A673 (cell line): Measurements from ENCODE around the gene DSP. TPM values are rescaled to one million over a fixed set of nuclear protein-coding genes. Genes with fewer than 3 reads are reported as not detected.

Experiments
- BruUV-seq: library from RNA; stranded (reverse); fragments of 400-500 nt; replicated peaks from 2 replicates; lab custom pipeline; 2021; lab: Mats Ljungman, UMichigan
- CTCF ChIA-PET: fragments of 300-600 bp; sonication (Branson Sonifier 250); formaldehyde crosslinking; loops from one replicate; lab custom pipeline; 2022; ENCODE audit warnings: antibody characterized with exemption; lab: Charles Lee
- POLR2A ChIA-PET: fragments of 300-600 bp; sonication (Branson Sonifier 250); formaldehyde crosslinking; loops from one replicate; lab custom pipeline; 2022; ENCODE audit warnings: antibody characterized with exemption; ENCODE audit not compliant: low non-redundant PET; lab: Charles Lee
- DNase-seq: peaks from one replicate; pipeline ENCODE4 v3.0.0-alpha.2; 2015; ENCODE audit warnings: low spot score
- H3K27ac ChIP-seq: fragments of 200-600 bp; sonication (generic); 2 replicates; pipeline ENCODE4 v1.5.1; 2016; ENCODE audit warnings: mixed run types, low read depth, mild to moderate bottlenecking, mixed read lengths, antibody characterized with exemption, low read length; ENCODE audit not compliant: poor library complexity, severe bottlenecking
- H3K27me3 ChIP-seq: fragments of 200-600 bp; sonication (generic); replicated peaks from 2 replicates; pipeline ENCODE4 v1.6.1; 2017; ENCODE audit warnings: mixed run types, low read depth, mild to moderate bottlenecking, mixed read lengths, antibody characterized with exemption, low read length; ENCODE audit not compliant: insufficient read depth, poor library complexity
- H3K36me3 ChIP-seq: fragments of 200-600 bp; sonication (generic); 2 replicates; pipeline ENCODE4 v1.6.1; 2016; ENCODE audit warnings: mixed run types, mild to moderate bottlenecking, mixed read lengths, antibody characterized with exemption, low read length; ENCODE audit not compliant: insufficient read depth, poor library complexity, severe bottlenecking
- H3K4me1 ChIP-seq: fragments of 200-600 bp; sonication (generic); 2 replicates; pipeline ENCODE4 v1.6.1; 2017; ENCODE audit warnings: mixed run types, mild to moderate bottlenecking, mixed read lengths, antibody characterized with exemption, low read length; ENCODE audit not compliant: insufficient read depth, poor library complexity, severe bottlenecking
- H3K4me3 ChIP-seq: fragments of 200-600 bp; sonication (generic); 2 replicates; pipeline ENCODE4 v1.5.1; 2016; ENCODE audit warnings: low read depth, mixed run types, mild to moderate bottlenecking, mixed read lengths, low read length; ENCODE audit not compliant: poor library complexity, severe bottlenecking
- H3K9me3 ChIP-seq: fragments of 200-600 bp; sonication (generic); 2 replicates; pipeline ENCODE4 v1.6.1; 2016; ENCODE audit warnings: mixed run types, low read depth, mild to moderate bottlenecking, mixed read lengths, antibody characterized with exemption, low read length; ENCODE audit not compliant: poor library complexity, severe bottlenecking
- EZH2 ChIP-seq: fragments of 200-600 bp; sonication (generic); IDR thresholded peaks from 2 replicates; pipeline ENCODE4 v1.6.1; 2017; ENCODE audit warnings: borderline replicate concordance, low read depth, mild to moderate bottlenecking, mixed read lengths, antibody characterized with exemption, low read length; ENCODE audit not compliant: poor library complexity, severe bottlenecking
- intact Hi-C: fragments of 100-400 bp; cut with micrococcal nuclease; formaldehyde crosslinking; loops from one replicate; pipeline ENCODE4 v1.10.0; 2022; ENCODE audit not compliant: unreplicated experiment
- total RNA-seq: library from RNA; stranded (reverse); gene quantifications from 2 replicates; pipeline ENCODE4 v1.2.3, GENCODE V29; 2021
- TF ChIP-seq, protein P1 (sequence below): fragments of 300-800, 200-600 bp; sonication (generic); conservative IDR thresholded peaks from 2 replicates; pipeline ENCODE4 v1.5.1; 2017; ENCODE audit warnings: low read depth, mild to moderate bottlenecking, antibody characterized with exemption, low read length, moderate library complexity, mixed read lengths

DSP gene
- total RNA-seq, 1 experiment from 2014 or later, result 0.28 TPM

DNA sequence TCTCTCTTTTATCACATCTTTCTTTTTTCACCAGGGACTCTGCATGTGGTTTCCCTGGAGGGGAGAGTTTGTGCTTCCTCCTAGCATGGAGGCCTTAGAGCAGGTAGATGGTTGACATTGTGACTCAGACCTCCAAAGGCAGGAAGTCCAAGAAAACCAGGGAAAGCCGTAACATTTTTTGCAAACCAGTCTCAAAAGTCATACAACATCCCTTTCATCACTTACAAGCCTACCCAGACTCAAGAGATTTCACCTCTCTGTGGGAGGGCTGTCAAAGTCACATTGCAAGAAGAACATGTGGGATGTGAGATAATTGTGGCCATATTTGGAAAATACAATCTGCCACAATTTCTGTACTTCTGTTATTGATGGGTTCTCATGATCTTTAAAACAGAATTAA, 94.7 kb downstream of the DSP start:
- Histone ChIP-seq H3K9me3 (no peaks in the 10 kb centered on the region), H3K27ac (no peak overlapping the region), H3K27me3 (no peaks in the 10 kb centered on the region), H3K4me1 (no peaks in the 10 kb centered on the region), H3K36me3 (no peaks in the 10 kb centered on the region), H3K4me3 (no peak overlapping the region)
- DNase-seq, result no peak
- CTCF ChIA-PET, result no interaction called here
- POLR2A ChIA-PET, result no interaction called here
- intact Hi-C loops, result no loop called here
- TF ChIP-seq, protein P1, sequence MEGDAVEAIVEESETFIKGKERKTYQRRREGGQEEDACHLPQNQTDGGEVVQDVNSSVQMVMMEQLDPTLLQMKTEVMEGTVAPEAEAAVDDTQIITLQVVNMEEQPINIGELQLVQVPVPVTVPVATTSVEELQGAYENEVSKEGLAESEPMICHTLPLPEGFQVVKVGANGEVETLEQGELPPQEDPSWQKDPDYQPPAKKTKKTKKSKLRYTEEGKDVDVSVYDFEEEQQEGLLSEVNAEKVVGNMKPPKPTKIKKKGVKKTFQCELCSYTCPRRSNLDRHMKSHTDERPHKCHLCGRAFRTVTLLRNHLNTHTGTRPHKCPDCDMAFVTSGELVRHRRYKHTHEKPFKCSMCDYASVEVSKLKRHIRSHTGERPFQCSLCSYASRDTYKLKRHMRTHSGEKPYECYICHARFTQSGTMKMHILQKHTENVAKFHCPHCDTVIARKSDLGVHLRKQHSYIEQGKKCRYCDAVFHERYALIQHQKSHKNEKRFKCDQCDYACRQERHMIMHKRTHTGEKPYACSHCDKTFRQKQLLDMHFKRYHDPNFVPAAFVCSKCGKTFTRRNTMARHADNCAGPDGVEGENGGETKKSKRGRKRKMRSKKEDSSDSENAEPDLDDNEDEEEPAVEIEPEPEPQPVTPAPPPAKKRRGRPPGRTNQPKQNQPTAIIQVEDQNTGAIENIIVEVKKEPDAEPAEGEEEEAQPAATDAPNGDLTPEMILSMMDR, result no peak
- TF ChIP-seq EZH2, result no peak
- no TSS peak for BruUV-seq

Other genes with a start within 250 kb of the DSP start
- 152 and 161 TPM in 2 replicates for gene SSR1, start 228.5 kb upstream of the DSP start, total RNA-seq
- gene CAGE1, start 151.9 kb upstream of the DSP start, total RNA-seq, result 0.19 and 0.31 TPM in 2 replicates
- 54.1 and 56.5 TPM in 2 replicates for gene RIOK1, start 151.9 kb upstream of the DSP start, total RNA-seq
- gene SNRNP48, start 48.5 kb downstream of the DSP start, total RNA-seq, result 27.4 and 29.4 TPM in 2 replicates
- 1.7 and 1.9 TPM in 2 replicates for gene BMP6, start 184.4 kb downstream of the DSP start, total RNA-seq